K562 (cell line): Measurements from ENCODE around the gene SYNE2.

Experiments used
- FOS ChIP-seq: IDR thresholded peaks from 3 replicates; pipeline ENCODE4 v1.6.1; 2011; ENCODE audit not compliant: insufficient read length; ENCODE audit errors: extremely low read depth
- POLR2A ChIP-seq: fragments of 450-650 bp; conservative IDR thresholded peaks from 2 replicates; pipeline ENCODE4 v1.6.1; 2016
- YY1 ChIP-seq, 3 experiments: IDR thresholded peaks; 2 replicates each; pipeline ENCODE4 v1.6.1; 2011; ENCODE audit warnings: low read length in 2 of 3, mild to moderate bottlenecking in 2 of 3, moderate library complexity in 2 of 3, borderline replicate concordance in 1 of 3, control low read depth in 1 of 3, low read depth in 1 of 3; ENCODE audit not compliant: insufficient read depth in 3 of 3, insufficient replicate concordance in 2 of 3, control insufficient read depth in 1 of 3, insufficient read length in 1 of 3; ENCODE audit errors: extremely low read depth in 1 of 3

DNA sequence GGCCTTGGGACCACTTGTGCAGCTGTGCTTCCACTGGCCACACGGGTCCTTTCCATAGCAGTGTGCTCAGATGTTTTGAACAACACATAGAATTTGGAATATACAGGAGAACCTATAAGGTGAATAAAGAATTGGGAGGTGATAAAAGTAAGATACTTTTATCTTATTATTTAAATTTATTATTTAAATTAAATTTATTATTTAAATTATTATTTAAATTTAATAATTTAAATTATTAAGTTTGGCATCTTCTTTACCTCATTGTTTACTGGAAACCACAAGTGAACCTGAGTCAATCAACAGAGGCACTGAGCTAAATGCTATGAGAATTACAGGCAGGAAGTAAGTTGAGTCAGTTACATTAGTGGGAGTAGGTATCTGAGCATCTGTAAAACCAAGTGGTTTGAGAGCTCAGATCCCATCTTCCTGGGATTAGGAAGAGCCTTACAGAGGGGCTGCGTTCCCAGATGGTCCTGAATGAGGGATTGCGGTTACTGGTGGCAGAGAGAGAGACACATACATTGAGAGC, 338.2 kb downstream of the SYNE2 start:
- TF ChIP-seq YY1 (IDR thresholded peaks at IDR 0.05; ENCODE audit: borderline replicate concordance in 1 of 3, control insufficient read depth in 1 of 3, extremely low read depth in 1 of 3, insufficient read depth in 3 of 3, insufficient read length in 1 of 3, insufficient replicate concordance in 2 of 3, low read depth in 1 of 3, low read length in 2 of 3) = no peak
- no peak for TF ChIP-seq POLR2A
- no peak for TF ChIP-seq FOS
